Loucy (cell line): ENCODE results near the gene ARL14EP.

Source experiments
- H2AFZ ChIP-seq: fragments of 200-600 bp; sonication (generic); 2 replicates; pipeline ENCODE4 v1.6.0; 2016; ENCODE audit warnings: antibody characterized with exemption, mild to moderate bottlenecking, low read length, moderate library complexity
- H3F3A ChIP-seq: fragments of 200-600 bp; 2 replicates; pipeline ENCODE4 v1.6.0; 2016; ENCODE audit warnings: antibody characterized with exemption, low read depth, mild to moderate bottlenecking
- H3K27me3 ChIP-seq: fragments of 200-600 bp; sonication (generic); 2 replicates; pipeline ENCODE4 v1.6.1; 2014; ENCODE audit warnings: low read length, mild to moderate bottlenecking; ENCODE audit not compliant: insufficient read depth, poor library complexity, severe bottlenecking
- H3K36me3 ChIP-seq: fragments of 200-600 bp; sonication (generic); 2 replicates; pipeline ENCODE4 v1.6.1; 2016; ENCODE audit warnings: low read length; ENCODE audit not compliant: insufficient read depth
- H3K4me1 ChIP-seq: fragments of 200-600 bp; sonication (generic); 2 replicates; pipeline ENCODE4 v1.5.1; 2014; ENCODE audit warnings: low read length, mild to moderate bottlenecking; ENCODE audit not compliant: insufficient read depth, poor library complexity, severe bottlenecking
- H3K4me2 ChIP-seq: fragments of 200-600 bp; sonication (generic); 2 replicates; pipeline ENCODE4 v1.6.0; 2014; ENCODE audit warnings: antibody characterized with exemption, low read length, low read depth, mild to moderate bottlenecking; ENCODE audit not compliant: poor library complexity, severe bottlenecking
- H3K4me3 ChIP-seq: fragments of 200-600 bp; sonication (generic); 2 replicates; pipeline ENCODE4 v1.5.1; 2014; ENCODE audit warnings: low read length, mild to moderate bottlenecking, mixed read lengths; ENCODE audit not compliant: poor library complexity, severe bottlenecking
- H3K79me2 ChIP-seq: fragments of 200-600 bp; sonication (generic); 2 replicates; pipeline ENCODE4 v1.6.1; 2014; ENCODE audit warnings: low read length; ENCODE audit not compliant: insufficient read depth
- H3K9ac ChIP-seq: fragments of 200-600 bp; sonication (generic); 2 replicates; pipeline ENCODE4 v1.6.0; 2014; ENCODE audit warnings: mild to moderate bottlenecking, low read depth, low read length, moderate library complexity; ENCODE audit not compliant: poor library complexity, severe bottlenecking
- H3K9me2 ChIP-seq: fragments of 200-600 bp; sonication (generic); replicated peaks from 2 replicates; pipeline ENCODE4 v1.6.1; 2016; ENCODE audit warnings: low read depth, low read length, mixed read lengths
- H3K9me3 ChIP-seq: fragments of 200-600 bp; sonication (generic); 2 replicates; pipeline ENCODE4 v1.6.1; 2014; ENCODE audit warnings: mild to moderate bottlenecking, antibody characterized with exemption, low read length, low read depth; ENCODE audit not compliant: insufficient read depth
- H4K20me1 ChIP-seq: fragments of 200-600 bp; sonication (generic); 2 replicates; pipeline ENCODE4 v1.6.0; 2014; ENCODE audit warnings: antibody characterized with exemption, low read length, mild to moderate bottlenecking; ENCODE audit not compliant: insufficient read depth, poor library complexity, severe bottlenecking
- EZH2phosphoT487 ChIP-seq: fragments of 200-600 bp; IDR thresholded peaks from 2 replicates; pipeline ENCODE4 v1.6.1; 2018; ENCODE audit warnings: antibody characterized with exemption, mild to moderate bottlenecking, moderate library complexity, borderline replicate concordance
- TF ChIP-seq, protein P1 (sequence below): fragments of 200-600 bp; sonication (generic); conservative IDR thresholded peaks from 2 replicates; pipeline ENCODE4 v1.5.1; 2014; ENCODE audit warnings: mild to moderate bottlenecking, antibody characterized with exemption, low read length

Gene ARL14EP

DNA sequence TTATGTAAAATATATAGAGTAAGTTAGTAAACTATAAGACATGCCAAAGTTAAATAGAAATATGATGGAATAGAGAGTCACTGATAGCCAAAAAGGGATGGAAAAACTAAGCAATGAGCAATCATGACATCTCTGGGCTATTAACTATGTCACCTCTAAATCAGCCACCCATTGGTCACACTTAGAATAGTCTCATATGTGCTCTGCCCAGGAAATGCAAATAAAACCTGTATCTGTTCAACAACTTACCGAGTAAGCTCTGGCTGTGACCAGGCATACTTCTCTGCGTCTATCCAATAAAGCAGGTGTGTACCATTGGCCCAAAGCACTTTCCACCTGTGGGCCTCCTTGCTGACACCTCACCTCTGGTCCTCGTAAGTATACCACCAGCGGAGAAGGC, 1.6 kb upstream of the ARL14EP start:
- Histone ChIP-seq H3F3A (no peaks in the 10 kb centered on the region), H3K27me3 (no peaks in the 10 kb centered on the region), H3K79me2 (peaks cover 32% of the 10 kb centered on the region), H3K4me1 (peaks cover 42% of the 10 kb centered on the region), H4K20me1 (peaks cover 23% of the 10 kb centered on the region), H3K4me3 (no peak overlapping the region), H3K9ac (no peak overlapping the region), H2AFZ (no peak overlapping the region), H3K36me3 (no peaks in the 10 kb centered on the region), H3K9me2 (0 out of 2 replicates have a peak, but pooled peaks cover 5% of the 10 kb centered on the region), H3K4me2 (no peak overlapping the region), H3K9me3 (no peaks in the 10 kb centered on the region)
- TF ChIP-seq, protein P1, sequence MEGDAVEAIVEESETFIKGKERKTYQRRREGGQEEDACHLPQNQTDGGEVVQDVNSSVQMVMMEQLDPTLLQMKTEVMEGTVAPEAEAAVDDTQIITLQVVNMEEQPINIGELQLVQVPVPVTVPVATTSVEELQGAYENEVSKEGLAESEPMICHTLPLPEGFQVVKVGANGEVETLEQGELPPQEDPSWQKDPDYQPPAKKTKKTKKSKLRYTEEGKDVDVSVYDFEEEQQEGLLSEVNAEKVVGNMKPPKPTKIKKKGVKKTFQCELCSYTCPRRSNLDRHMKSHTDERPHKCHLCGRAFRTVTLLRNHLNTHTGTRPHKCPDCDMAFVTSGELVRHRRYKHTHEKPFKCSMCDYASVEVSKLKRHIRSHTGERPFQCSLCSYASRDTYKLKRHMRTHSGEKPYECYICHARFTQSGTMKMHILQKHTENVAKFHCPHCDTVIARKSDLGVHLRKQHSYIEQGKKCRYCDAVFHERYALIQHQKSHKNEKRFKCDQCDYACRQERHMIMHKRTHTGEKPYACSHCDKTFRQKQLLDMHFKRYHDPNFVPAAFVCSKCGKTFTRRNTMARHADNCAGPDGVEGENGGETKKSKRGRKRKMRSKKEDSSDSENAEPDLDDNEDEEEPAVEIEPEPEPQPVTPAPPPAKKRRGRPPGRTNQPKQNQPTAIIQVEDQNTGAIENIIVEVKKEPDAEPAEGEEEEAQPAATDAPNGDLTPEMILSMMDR, result no peak
- no peak for TF ChIP-seq EZH2phosphoT487

DNA sequence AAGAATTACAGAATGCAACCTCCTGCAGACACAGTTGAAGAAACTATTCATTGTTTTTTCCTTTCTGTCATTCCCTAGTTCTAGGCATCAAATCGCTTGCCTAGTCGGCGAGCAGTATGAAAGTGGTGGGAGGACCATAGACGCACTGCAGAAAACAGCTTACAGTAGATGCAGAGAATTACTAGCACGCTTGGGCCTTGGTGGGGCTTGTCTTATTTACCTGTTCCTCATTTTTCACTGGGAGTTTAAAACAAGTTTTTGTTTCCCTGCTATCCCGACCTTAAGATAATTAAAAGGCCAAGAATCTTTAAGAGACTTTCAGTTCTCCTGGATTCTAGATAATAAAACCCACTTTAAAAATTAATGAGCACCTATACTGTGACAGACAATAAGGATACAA, 713 bp upstream of the ARL14EP start:
- Histone ChIP-seq H4K20me1 (peaks cover 31% of the 10 kb centered on the region), H3K9ac (peak overlapping the region; percentile 86), H3K9me2 (0 out of 2 replicates have a peak, but pooled peaks cover 5% of the 10 kb centered on the region), H3K9me3 (no peaks in the 10 kb centered on the region), H3K4me3 (peak overlapping the region; percentile 89), H2AFZ (peak overlapping the region; percentile 87; the same call in 1 of the 2 replicates), H3K27me3 (no peaks in the 10 kb centered on the region), H3K36me3 (no peaks in the 10 kb centered on the region), H3K4me2 (peak overlapping the region; percentile 82), H3F3A (no peaks in the 10 kb centered on the region), H3K4me1 (peaks cover 41% of the 10 kb centered on the region), H3K79me2 (peaks cover 41% of the 10 kb centered on the region)
- TF ChIP-seq EZH2phosphoT487, result no peak
- TF ChIP-seq, protein P1, result no peak

DNA sequence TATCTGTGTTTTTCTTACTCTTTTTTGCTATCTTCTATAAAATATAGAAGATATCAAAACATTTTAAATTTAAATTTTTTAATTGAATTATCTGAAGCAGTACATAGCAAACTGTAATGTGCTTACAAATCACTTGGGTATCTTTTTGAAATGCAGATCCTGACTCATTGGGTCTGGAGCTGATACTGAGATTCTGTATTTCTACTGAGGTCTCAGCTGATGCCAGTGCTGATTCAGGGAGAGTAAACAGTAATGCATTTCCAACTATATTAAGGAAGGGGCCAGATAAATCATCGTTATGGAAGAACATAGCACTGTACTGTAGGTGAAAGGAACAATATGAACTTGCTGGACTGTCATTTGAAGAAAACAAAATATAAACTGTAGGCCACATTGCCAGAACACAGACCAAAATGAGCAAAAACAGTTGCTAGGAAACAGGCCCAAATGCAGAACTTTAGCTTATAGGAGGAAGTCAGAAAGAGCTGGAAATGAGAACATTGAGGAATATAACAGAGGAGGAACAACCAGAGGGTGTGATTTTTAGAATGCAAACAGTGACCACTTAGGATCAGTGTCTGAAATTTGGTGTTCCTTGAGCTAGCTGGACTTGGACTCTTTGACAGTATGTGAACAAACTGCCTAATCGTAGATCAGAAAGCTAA, 3.3 kb downstream of the ARL14EP start:
- no peak overlapping the region for H2AFZ ChIP-seq
- H3K4me1 ChIP-seq, result peaks cover 43% of the 10 kb centered on the region
- no peaks in the 10 kb centered on the region; the same call in 1 of the 2 replicates for H3K36me3 ChIP-seq
- 0 out of 2 replicates have a peak, but pooled peaks cover 5% of the 10 kb centered on the region for H3K9me2 ChIP-seq
- TF ChIP-seq, protein P1, result no peak
- no peak for TF ChIP-seq EZH2phosphoT487
- H3K4me2 ChIP-seq, result peak overlapping the region; percentile 82
- H3K79me2 ChIP-seq, result peaks cover 65% of the 10 kb centered on the region
- H3F3A ChIP-seq, result no peaks in the 10 kb centered on the region
- H3K9ac ChIP-seq, result peak overlapping the region; percentile 86
- H3K27me3 ChIP-seq, result no peaks in the 10 kb centered on the region
- H3K9me3 ChIP-seq, result no peaks in the 10 kb centered on the region
- peak overlapping the region; percentile 89 for H3K4me3 ChIP-seq
- H4K20me1 ChIP-seq, result peaks cover 35% of the 10 kb centered on the region
